Measurements from ENCODE around the gene GAP43.
A peak's percentile ranks its signal among the peaks of the same experiment; 100 is the strongest.

The GAP43 gene, protein sequence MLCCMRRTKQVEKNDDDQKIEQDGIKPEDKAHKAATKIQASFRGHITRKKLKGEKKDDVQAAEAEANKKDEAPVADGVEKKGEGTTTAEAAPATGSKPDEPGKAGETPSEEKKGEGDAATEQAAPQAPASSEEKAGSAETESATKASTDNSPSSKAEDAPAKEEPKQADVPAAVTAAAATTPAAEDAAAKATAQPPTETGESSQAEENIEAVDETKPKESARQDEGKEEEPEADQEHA

DNA sequence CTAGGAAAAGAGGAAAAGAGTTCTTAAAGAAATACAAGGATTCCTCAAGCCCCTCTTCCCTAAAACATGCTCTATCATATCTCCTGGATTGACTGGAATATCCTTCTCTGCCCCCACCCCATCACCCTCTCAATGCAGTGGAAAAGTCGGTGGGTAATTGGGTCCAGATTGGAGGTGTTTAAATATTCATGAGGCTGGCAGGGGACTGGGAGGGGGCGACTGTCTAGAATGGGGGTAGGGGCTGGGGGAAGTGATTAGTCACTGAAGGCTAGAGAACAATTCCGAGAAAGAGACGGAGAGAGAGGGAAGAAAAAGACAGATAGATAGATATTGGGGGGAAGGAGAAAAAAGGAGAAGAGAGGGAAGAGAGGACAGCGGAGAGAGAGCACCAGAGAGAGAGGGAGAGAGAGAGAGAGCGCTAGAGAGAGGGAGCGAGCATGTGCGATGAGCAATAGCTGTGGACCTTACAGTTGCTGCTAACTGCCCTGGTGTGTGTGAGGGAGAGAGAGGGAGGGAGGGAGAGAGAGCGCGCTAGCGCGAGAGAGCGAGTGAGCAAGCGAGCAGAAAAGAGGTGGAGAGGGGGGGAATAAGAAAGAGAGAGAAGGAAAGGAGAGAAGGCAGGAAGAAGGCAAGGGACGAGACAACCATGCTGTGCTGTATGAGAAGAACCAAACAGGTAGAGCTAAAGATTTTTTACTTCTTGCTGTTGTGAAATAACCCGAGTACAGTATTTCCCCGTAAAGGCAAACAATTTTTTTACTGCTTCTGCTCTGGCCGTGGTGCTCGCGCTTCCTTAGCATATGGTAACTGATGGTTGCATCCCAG lies at the start of gene GAP43:
TSS of gene GAP43 (plus strand) at position 467 of the 825 bp plus-strand sequence. CDS start at position 647, 180 bp downstream.
- DNase-seq: peak; percentile 80

DNA sequence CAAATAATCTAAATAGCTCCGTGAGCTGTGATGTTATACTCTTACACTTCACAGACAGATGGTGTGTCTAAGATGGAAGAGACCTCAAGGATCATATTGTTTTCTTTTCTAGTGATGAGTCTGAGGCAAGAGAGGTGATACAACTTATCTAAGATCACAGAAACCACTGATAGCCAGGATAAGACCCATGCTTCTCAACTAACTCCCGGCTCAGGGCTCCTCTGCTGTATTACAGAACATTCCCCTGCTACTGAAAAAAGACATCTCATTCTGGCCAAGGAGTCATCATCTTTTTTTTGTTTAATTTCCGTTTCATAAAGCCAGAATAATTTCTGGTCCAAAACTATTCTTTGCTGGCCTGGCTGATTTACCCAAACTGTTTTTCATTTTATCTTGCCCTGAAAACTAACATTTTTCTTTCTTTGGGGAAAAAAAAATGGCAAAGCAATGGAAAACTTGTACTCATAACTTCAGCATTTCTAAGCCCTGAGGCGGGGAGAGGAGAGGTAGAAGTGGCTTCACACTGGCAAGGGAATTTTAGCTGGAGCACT lies 46.9 kb upstream of the GAP43 start:
- DNase-seq: no peak

DNA sequence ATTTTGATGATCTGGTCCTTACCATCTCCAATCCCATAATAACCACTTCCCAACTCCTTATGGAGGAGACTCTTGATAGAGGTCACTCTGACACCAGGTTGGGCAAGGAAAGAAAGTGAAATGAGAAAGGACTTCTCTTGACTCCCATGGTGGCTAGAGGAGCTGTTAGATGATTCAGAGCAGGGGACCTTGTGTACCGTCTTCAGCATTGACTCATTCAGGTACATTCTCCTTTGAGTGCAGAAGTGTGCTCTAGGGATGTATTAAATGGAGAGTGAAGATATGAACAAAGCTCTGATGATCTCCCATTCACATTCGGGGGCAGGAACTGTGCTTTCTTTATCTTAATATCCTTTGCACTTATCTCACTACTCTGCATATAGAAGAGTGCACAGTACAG lies 46.3 kb upstream of the GAP43 start:
- DNase-seq: no peak

DNA sequence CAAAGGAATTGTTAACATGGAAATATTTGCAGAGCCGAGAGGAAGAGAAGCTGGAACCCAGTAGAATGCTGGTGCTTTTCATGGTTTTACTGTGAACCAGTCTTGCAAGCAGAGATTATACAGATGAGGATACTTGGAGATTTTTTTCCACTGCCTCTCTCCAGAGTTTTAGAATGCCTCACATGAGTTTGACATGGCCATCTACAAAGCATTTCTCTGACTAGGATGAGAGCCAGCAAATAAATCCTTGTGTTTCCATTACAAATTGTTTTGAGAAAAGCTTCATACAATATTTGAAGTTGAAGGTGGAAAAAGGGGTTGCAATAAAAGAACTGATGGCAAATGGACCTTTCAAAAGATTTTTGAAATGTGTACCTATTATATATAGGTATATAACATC lies 45.0 kb upstream of the GAP43 start:
- no peak for DNase-seq

DNA sequence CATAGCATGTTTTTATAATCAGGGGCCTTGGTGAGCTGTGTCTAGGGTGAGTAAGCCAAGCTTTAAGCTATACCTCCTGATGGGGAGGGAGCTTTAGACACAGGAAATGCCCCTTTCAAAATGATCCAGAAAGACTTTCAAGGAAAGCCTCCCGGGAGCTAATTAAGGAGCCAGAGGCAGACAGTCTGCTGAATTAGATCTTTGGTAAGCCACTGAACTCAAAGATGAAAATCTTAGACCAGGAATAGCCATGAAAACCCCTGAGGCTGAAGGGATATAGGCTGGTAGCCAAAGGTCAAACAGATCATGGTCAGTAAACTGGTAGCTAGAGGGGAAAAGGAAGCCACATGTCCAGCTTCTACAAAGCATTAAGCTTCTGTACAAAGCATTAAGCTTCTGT lies 42.7 kb upstream of the GAP43 start:
- no peak for DNase-seq

DNA sequence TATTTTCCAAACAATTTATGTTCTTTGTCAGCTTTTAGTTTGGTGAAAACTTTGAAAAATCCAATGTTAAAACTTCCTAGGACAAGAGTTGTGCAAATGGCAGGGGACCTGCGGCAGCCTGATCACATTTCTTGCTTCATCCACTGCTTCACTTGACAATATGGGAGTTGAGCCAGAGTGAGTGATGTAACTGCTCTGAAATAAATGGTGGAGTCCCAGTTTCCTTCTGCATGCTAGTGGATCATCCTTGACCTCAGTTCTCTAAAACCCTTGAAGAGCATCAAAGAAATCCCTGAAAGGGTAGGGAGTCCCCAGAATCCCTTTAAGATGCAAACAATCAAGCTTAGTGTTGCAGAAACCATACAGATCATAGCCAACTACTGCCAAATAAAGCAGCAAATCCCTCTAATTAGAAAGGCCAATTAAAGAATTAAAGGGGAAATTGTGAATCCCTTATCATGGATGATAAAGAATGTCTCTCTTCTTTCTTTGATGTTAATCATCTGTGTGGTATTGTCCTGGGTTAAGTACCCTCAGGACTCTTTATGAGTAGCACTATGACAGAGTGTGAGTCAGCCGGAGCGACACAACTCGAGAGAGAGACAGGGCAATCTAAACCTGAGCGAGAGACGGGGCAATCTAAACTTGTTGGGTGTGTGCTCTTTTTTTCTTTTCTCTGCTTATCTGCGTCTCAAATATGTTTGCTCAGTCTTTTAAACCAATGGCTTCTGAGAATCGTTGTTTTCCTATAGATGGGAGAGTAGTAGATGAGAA lies 41.8 kb upstream of the GAP43 start:
- DNase-seq: no peak

DNA sequence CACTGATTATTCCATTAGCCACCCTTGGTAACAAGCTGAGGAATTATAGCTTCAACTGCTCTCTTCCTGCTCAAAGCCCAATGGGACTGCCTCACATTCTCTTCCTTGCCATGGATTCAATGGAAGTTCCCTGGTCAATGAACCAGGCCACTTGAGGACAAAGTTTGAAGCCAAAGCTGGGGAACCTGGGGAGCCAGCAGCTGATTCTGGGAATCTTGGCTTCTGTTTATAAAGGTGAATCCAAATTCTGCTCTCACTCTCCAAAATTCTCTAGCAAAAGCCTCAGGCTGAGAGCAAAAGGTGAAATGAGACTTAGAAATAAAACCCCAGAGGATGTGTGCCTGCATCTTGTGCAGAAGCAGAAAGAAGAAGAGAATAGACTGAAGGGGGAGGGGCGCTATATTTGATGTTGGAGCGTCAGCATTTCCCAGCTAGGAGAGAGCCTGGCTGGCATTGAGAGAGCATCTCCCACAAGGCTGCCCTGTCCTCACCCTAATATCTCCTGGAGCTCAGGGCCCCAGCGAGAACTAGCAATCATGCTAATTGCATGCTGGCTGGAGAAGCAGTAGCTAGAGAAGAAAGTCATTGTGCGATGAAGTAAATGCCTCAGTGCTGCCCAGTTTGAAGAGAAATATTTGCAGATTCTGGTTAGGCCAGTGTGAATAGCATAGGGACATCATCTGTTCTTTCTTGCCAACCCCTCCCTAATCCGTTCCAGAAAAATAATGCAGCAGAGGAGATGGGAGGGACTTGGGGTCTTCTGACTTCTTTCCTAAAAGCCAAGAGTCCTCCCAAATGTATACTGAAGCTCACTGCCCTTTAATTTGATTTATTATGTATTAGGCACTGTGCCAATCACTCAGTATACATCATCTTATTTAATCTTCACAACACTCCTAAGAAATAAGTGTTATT lies 34.9 kb upstream of the GAP43 start:
- DNase-seq: no peak

DNA sequence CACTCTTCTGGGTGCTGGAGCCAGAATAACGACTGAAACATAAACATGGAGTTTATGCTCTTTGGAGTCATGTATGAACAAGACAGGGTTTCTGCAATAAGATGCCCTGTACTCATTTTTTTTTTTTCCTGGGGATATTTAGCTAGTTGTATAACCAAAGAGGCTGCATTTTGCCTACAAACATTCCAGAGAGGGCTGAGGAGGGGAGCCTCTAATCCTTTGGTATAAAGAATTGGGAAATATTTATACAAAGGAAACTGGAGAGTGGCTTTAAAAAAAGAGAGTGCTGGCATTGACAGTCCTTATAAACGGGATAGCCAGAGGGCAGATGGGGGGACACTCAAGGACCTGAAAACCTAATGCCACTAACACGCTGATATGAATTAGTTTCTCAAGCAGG lies 32.4 kb upstream of the GAP43 start:
- no peak for DNase-seq

DNA sequence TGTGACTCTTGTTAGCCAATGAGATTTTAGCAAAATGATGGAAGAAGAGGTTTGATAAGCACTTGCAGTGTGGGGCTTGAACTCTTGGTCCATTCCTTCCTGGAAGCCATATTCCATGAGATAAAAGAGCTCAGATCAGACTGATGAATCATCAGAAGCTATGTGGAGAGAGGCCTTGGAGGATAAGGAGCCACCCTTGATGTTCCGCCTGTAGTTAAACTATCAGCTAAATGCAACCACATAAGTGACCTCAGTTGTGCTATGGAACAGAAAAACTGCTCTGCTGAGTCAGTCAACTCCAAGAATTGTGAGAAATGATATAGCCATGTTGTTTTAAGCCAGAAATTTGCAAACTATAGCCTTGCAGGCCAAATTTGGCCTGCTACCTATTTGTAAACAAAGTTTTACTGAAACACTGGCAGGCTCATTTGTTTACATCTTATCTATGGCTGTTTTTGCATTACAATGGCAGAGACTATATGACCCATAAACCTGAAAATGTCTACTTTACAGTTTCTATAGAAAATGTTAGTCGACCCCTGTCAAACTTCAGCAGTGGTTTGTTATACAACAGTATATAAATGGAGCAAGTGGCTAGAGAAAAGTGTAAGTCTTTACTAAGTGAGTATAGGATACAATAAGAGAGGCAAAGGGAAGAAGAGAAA lies 27.6 kb upstream of the GAP43 start:
- no peak for DNase-seq

DNA sequence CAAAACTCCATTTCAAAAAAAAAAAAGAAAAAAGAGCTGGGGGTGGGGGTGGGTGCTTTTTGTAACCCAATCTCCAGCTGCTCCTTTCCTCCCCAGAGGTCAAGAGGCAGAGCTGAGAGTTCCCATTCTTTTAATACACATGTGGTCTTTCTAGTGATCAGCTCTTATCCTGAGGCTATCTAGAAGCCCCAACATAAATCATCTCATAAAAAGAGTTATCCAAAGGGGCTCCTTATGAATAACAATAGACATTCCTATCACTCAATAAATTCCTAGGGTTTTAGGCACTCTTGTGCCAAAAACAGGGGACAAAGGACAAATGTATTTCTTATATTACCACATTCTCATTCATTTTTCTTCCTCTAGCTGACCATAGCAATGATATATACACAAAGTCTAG lies 25.1 kb upstream of the GAP43 start:
- DNase-seq: no peak

DNA sequence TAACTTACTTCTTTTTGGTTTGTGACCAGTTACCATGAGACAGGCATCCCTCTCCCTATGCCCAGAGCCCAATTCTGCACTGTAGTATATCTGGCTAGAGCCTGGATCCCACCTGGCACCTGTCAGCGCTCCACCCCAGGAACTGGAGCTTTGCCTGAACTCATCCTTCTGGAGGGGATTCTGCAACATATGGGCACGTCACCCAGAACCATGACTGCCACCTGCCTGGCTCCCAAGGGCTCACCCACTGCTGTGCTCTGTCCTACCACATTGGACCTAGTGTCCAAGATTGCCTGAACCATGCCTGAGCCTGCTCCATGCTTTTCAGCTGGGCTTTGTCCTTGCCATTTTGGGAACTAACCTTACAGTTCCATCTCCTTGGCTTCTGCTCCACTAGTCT lies 21.1 kb upstream of the GAP43 start:
- no peak for DNase-seq

DNA sequence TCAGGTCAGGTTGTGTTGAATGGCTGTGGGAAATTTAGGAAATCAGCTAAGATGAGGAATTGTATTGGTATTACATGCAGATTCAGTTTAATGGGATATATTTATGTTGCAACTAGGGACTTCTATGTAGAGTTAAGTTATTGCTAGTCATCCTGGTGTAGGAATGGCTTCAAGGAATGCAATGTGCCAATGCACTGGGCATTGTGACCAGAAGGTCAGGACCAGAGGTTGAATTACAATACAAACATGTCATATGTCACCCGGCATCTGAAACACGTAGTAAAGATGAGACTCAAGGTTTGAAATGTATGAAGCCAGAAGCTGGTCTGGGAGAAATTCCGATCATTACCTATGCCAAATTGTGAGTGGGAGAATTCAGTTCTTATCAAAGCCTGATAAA lies 11.7 kb upstream of the GAP43 start:
- DNase-seq: no peak

DNA sequence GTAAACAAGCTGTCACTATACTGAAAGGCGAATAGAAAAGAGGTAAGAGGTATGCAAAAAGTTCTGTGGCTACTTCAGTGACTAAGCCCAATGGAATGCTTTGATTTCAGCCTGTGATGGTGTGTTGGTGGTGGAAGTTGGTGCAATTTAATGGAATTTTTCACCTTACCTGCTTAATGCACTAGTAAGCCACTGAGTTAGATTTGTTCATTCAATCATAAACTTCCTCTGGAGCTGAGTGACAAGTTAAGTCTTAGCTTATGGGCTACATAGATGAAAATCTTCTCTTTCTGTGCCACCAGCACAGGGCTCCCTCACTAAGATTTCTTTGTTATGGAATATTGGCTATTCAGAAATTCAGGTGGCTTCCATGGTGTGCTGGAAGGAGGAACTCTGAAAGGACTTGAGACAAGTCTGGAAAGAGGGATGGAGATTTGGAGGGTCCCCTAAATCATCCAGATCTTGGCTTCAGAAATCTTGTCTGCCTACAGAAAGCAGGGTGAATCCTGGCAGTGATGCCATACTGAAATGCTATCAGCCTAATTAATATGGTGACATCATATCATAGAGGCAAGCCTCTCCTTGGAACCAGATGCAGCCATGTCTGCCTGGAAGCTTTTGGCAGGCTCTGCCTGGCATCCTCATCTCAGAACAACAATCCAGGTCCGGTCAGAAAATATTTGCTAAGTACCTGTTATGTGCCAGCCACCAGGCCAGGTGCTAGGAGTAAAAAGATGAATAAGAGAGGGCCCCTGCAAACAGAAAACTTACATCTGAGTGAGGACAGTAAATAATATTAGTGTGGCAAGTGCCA lies 8.1 kb upstream of the GAP43 start:
- DNase-seq: no peak

DNA sequence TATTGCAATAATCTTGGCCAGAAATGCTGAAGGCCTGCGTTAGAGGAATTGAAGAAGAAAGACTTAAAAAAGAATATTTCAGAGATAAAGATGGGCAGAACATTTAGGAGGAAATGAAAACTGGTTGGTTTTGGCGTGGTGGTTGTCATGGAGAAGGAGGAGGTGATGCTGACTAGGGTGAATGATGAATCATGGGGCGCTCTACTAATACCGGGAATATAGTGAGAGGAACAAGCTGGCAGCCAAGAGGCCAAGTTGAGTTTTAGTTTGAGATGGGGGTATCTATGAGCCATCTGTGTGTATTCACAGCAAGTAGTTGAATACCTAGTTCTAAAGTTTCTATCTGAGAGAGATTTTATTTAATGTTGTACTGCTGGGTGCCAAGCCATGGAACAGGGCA lies 6.8 kb upstream of the GAP43 start:
- DNase-seq: no peak

DNA sequence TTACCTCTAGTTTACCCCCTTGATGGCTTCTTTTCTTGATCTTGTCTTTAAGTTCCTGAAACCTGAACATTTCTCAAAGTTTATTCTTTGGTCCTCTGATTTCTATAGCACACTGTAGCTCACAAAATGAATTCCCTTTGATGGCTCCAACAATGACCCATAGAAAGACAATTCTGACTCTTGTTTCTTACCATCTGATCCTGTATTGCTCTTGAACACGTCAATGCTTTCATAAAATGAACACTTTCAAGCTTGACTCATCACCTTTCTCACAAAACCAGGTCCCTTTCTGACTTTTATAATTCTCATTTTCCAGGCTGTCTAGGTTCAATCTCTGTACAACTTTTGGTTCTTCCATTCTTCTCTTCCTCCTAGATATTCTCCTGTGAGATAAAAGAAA lies 5.7 kb upstream of the GAP43 start:
- DNase-seq: no peak

DNA sequence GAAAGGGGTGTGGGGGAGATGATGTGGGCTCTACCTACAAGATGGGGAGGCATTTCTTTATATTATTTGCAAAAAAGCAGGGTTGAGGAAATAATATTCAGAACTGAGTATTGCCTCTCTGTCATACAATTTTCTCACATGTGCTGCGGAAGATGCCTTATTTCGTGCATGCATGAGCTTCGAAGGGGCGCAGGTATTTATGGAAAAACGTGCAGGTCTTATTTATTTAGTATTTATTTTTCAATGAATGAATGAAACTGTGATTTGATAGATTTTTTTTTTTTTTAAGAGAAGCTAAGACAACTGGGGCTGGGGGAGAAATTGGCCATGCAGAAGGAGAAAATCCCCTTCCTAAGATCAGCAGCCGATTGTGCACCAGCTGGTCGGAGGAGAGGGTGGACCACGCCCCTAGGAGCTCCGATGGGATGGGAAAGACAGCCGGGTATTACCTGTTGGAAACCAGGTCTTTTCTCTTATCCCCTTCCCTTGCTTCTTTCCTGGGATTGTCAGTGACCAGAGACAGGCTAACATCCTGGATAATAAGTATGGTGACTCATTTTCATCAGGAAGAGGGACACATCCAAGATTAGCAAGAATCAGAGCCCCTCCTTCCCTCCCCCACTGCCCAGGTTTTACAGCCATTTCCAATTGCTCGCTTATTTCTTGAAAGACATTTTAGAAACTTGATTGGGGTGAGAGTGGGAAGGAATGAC lies 875 bp downstream of the GAP43 start:
- DNase-seq: no peak

DNA sequence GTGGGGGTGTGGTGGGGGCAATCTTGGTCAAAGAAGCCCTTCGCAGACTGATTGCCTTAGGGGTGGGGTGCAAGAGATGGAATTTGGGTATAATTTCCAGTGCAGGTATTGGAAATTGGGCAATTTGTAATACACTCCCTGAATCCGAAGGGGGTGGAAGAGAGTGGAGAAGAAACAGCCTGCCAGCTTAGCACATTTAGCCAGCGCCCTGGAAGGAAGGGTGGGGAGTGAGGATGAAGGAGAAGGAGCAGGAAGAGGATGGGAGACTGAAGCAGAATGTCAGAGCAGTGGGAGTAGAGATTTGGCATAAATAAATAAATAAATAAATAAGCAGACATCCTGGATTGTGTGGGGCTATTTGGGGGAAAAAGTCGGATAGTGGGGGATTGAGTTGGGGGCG lies 1.6 kb downstream of the GAP43 start:
- DNase-seq: no peak

DNA sequence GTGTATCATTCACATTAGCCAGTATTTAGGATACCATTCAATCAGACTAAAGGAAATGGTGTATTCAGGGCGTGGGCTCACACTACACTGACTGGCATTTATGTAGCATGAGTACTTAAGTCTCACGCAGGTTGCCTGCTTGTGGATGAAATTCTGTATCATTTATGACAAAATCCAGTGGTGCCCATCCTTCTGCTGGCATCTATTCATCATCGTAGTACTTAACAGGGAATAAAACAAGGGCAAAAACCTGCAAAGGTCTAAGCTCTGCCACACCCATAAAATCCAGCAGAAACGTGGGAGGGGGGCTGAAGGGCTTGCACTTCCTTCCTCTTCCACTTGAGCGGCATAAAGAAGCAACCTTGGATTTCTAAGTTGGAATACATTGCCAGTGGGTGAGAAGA lies 2.7 kb downstream of the GAP43 start:
- no peak for DNase-seq

DNA sequence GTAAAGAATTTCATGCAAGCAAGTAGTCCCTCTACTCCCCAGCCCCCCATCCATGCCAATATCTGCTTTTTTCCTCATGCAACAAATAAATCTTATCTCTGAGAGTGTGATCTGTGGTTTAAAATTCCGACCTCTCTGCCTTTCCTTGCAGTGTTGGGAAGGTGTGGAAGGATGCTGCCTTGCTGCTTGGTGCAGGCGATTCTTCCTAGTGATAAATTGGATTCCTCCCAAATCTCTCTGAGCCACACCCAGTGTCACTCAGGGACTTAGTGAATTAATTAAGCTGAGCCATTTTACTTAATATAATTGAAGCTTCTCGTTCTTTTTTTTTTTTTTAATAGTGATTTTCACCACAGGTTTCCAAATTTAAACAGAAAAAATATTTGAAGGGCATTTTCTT lies 3.4 kb downstream of the GAP43 start:
- peak; percentile 47 for DNase-seq

Data from NCI-H446 treated with DMSO at 0.1 percent for 48 hours (cell line).